Ishikawa (cell line): ENCODE results near the gene STRIP1.

Experiments used
- EGR1 ChIP-seq: IDR thresholded peaks from 2 replicates; pipeline ENCODE4 v1.6.1; 2012
- EP300 ChIP-seq: IDR thresholded peaks from 2 replicates; pipeline ENCODE4 v1.6.1; 2012; ENCODE audit warnings: borderline replicate concordance
- MAX ChIP-seq: IDR thresholded peaks from 2 replicates; pipeline ENCODE4 v1.6.1; 2012
- NFIC ChIP-seq: IDR thresholded peaks from 2 replicates; pipeline ENCODE4 v1.6.1; 2012
- RAD21 ChIP-seq: IDR thresholded peaks from 2 replicates; pipeline ENCODE4 v1.6.1; 2012; ENCODE audit warnings: low read depth
- TAF1 ChIP-seq: IDR thresholded peaks from 2 replicates; pipeline ENCODE4 v1.6.1; 2012; ENCODE audit warnings: low read depth, mild to moderate bottlenecking
- TCF12 ChIP-seq: IDR thresholded peaks from 2 replicates; pipeline ENCODE4 v1.6.1; 2012; ENCODE audit warnings: low read depth
- YY1 ChIP-seq: IDR thresholded peaks from 2 replicates; pipeline ENCODE4 v1.6.1; 2012; ENCODE audit warnings: low read depth
- ZBTB7A ChIP-seq: IDR thresholded peaks from 2 replicates; pipeline ENCODE4 v1.6.1; 2012; ENCODE audit warnings: low read depth
- TF ChIP-seq, protein P1 (sequence below): IDR thresholded peaks from 2 replicates; pipeline ENCODE4 v1.6.1; 2012
- TF ChIP-seq, protein P2 (sequence below): IDR thresholded peaks from 2 replicates; pipeline ENCODE4 v1.6.1; 2012; ENCODE audit warnings: low read depth, mild to moderate bottlenecking

DNA sequence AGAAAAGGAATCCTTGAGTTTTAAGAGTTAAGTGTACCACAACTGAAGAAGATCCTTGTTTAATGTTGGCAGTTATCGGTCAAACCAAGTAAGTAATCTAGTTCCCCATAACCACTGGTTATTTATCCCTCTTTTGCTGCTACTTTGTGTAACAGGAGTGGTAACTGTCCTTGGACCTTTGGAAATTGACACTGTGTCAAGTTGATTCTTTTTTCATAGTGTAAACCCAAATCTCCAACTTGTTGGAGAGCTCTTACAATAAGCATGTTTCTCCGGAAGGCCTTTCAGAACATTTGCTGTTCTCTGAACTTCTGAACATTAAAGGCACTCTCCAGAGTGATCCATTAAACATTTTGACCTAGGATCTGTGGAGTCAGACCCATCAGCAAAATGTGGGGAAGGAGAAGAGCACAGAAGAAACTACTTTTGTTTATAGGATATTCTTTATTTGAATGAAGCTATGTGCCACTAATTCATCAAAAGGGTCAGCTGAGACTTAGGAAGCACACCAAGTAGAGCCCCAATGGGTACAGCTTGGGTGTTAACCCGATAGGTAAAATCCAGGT lies 46.0 kb upstream of the STRIP1 start:
- TF ChIP-seq RAD21 (no peak), MAX (no peak), ZBTB7A (no peak), EP300 (no peak), YY1 (no peak), TCF12 (no peak), TAF1 (no peak), EGR1 (no peak), NFIC (no peak)
- TF ChIP-seq, protein P1, sequence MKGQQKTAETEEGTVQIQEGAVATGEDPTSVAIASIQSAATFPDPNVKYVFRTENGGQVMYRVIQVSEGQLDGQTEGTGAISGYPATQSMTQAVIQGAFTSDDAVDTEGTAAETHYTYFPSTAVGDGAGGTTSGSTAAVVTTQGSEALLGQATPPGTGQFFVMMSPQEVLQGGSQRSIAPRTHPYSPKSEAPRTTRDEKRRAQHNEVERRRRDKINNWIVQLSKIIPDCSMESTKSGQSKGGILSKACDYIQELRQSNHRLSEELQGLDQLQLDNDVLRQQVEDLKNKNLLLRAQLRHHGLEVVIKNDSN: no peak
- TF ChIP-seq, protein P2, sequence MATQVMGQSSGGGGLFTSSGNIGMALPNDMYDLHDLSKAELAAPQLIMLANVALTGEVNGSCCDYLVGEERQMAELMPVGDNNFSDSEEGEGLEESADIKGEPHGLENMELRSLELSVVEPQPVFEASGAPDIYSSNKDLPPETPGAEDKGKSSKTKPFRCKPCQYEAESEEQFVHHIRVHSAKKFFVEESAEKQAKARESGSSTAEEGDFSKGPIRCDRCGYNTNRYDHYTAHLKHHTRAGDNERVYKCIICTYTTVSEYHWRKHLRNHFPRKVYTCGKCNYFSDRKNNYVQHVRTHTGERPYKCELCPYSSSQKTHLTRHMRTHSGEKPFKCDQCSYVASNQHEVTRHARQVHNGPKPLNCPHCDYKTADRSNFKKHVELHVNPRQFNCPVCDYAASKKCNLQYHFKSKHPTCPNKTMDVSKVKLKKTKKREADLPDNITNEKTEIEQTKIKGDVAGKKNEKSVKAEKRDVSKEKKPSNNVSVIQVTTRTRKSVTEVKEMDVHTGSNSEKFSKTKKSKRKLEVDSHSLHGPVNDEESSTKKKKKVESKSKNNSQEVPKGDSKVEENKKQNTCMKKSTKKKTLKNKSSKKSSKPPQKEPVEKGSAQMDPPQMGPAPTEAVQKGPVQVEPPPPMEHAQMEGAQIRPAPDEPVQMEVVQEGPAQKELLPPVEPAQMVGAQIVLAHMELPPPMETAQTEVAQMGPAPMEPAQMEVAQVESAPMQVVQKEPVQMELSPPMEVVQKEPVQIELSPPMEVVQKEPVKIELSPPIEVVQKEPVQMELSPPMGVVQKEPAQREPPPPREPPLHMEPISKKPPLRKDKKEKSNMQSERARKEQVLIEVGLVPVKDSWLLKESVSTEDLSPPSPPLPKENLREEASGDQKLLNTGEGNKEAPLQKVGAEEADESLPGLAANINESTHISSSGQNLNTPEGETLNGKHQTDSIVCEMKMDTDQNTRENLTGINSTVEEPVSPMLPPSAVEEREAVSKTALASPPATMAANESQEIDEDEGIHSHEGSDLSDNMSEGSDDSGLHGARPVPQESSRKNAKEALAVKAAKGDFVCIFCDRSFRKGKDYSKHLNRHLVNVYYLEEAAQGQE: no peak
